ENCODE results near the gene DCAF12. TPM values are rescaled to one million over a fixed set of nuclear protein-coding genes. Genes with fewer than 3 reads are reported as not detected.

DCAF12 gene
- total and polyA plus RNA-seq, 2 of the 13 experiments (the other 11 are each of a cell fraction or from before 2014, with no cell fraction given), result 26.8 to 37.4 TPM

GRCh38 chr9:34048727-34049629, 77.5 kb downstream of the DCAF12 start, which contains the start of gene UBAP2 (continued):
- TF ChIP-seq RERE (CRISPR knock-in tag; IDR thresholded peaks at IDR 0.05; ENCODE audit: low read depth) (no peak; the same call in 1 of the 2 replicates), ZNF12 (CRISPR knock-in tag; IDR thresholded peaks at IDR 0.05) (no peak), ZFP36L2 (CRISPR knock-in tag; IDR thresholded peaks at IDR 0.05) (no peak), RBM39 (IDR thresholded peaks at IDR 0.05; ENCODE audit: low read depth, low read length, poor library complexity, severe bottlenecking) (peak; percentile 19), TCF12 (IDR thresholded peaks at IDR 0.05) (no peak), TCF12 (CRISPR knock-in tag; IDR thresholded peaks at IDR 0.05) (peak; percentile 63), FOXP4 (CRISPR knock-in tag; IDR thresholded peaks at IDR 0.05) (peak; percentile 45; the same call in 1 of the 2 replicates), CEBPG (CRISPR knock-in tag; IDR thresholded peaks at IDR 0.05) (no peak), ZKSCAN5 (CRISPR knock-in tag; IDR thresholded peaks at IDR 0.05) (no peak), ZBTB43 (CRISPR knock-in tag; conservative IDR thresholded peaks at IDR 0.05) (peak; percentile 81), GFI1 (CRISPR knock-in tag; IDR thresholded peaks at IDR 0.05; ENCODE audit: borderline replicate concordance) (peak; percentile 52; the same call in 1 of the 2 replicates), DNMT1 (CRISPR knock-in tag; IDR thresholded peaks at IDR 0.05) (no peak; the same call in none of the 2 replicates), ZNF331 (CRISPR knock-in tag; IDR thresholded peaks at IDR 0.05) (peak; percentile 66), ZNF224 (CRISPR knock-in tag; IDR thresholded peaks at IDR 0.05) (no peak), RFX1 (IDR thresholded peaks at IDR 0.05) (no peak), ZBTB25 (CRISPR knock-in tag; IDR thresholded peaks at IDR 0.05) (peak; percentile 39), SMC3 (IDR thresholded peaks at IDR 0.05; ENCODE audit: low read length) (no peak), SETDB1 (CRISPR knock-in tag; IDR thresholded peaks at IDR 0.05; ENCODE audit: borderline replicate concordance) (no peak), ZC3H4 (CRISPR knock-in tag; IDR thresholded peaks at IDR 0.05; ENCODE audit: borderline replicate concordance) (no peak), AKAP8 (CRISPR knock-in tag; IDR thresholded peaks at IDR 0.05) (no peak), BCL6 (CRISPR knock-in tag; IDR thresholded peaks at IDR 0.05) (0 out of 2 replicates have a peak, but pooled peaks have one; percentile 31)
